ENCODE data around the gene ZNF467.

ZNF467 gene, protein sequence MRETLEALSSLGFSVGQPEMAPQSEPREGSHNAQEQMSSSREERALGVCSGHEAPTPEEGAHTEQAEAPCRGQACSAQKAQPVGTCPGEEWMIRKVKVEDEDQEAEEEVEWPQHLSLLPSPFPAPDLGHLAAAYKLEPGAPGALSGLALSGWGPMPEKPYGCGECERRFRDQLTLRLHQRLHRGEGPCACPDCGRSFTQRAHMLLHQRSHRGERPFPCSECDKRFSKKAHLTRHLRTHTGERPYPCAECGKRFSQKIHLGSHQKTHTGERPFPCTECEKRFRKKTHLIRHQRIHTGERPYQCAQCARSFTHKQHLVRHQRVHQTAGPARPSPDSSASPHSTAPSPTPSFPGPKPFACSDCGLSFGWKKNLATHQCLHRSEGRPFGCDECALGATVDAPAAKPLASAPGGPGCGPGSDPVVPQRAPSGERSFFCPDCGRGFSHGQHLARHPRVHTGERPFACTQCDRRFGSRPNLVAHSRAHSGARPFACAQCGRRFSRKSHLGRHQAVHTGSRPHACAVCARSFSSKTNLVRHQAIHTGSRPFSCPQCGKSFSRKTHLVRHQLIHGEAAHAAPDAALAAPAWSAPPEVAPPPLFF

GRCh38 chr7:149773446-149774236 lies at the start of gene ZNF467:
Gene ZNF467 (minus strand): TSS chr7:149773588. CDS start chr7:149771032, 2,556 bp downstream.
- DNase-seq: peak; percentile 57

DNA sequence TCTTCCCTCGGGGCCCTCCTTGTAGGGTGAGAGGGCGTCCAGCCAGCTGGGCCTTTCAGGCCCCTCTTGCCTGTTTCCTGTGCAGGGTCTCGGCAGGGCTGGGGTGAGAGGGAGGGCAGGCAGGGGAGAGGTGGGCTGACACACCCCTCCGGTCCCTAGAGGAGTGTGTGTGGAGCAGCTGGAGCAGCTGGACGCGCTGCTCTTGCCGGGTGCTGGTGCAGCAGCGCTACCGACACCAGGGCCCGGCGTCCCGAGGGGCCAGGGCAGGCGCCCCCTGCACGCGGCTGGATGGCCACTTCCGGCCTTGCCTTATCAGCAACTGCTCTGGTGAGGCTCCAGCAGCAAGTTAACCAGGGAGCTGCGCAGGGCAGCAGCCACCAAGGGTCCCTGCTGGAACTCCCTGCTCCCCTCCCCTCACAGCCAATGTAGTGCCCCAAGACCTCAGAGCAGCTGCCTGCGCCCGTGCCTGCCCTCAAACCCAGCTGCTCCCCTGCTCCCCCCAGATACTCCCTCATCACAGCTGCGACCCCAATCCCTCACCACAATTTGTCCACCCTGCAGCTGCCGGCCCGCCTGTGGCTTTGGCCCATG lies 49.1 kb upstream of the ZNF467 start:
- DNase-seq: no peak

- no peak for DNase-seq
Observed at GRCh38 chr7:149821191-149822148, 48.1 kb upstream of the ZNF467 start.

GRCh38 chr7:149820622-149821190 lies 47.3 kb upstream of the ZNF467 start:
- no peak for DNase-seq

- no peak for DNase-seq
Observed at GRCh38 chr7:149819961-149820340, 46.6 kb upstream of the ZNF467 start.

DNA sequence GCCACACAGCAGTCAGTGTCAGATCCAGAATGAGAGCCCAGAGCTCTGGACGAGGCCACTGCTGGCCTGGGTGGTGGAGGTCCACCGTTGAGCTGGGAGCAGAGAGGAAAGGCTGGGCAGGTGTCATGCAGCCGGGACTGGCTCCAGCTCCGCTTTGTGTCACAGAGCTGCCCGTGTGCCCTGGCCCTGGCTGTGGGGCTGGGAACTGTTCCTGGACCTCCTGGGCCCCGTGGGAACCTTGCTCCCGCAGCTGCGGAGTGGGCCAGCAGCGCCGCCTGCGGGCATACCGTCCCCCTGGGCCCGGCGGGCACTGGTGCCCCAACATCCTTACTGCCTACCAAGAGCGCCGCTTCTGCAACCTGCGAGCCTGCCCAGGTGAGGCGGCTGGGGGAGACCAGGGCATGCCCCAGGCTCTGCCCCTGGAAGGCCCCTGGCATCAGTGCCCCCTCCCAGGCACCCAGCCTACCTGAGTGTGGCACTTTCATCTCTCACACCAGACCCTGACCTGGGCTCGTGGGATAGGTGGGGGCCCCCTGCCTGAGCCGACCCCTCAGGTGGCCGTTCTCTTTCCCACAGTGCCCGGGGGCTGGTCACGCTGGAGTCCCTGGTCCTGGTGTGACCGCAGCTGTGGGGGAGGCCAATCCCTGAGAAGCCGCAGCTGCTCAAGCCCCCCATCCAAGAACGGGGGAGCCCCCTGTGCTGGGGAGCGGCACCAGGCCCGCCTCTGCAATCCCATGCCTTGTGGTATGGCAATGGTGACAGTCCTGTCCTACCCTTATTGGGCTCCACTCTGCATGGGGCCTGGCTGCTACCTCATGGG lies 46.0 kb upstream of the ZNF467 start:
- DNase-seq: no peak

DNA sequence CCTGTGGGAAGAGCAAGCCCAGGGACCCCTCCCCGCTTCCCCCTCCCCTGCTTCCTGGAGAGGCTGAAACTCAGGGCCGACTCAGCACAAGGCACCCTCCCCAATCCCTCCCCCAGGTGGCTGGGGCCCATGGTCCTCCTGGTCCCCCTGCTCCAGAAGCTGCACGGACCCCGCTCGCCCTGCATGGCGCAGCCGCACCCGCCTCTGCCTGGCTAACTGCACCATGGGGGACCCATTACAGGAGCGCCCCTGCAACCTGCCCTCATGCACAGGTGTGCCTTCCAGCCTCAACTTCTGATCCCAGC lies 45.1 kb upstream of the ZNF467 start:
- DNase-seq: no peak

- no peak for DNase-seq
Observed at GRCh38 chr7:149817836-149818535, 44.6 kb upstream of the ZNF467 start.

DNA sequence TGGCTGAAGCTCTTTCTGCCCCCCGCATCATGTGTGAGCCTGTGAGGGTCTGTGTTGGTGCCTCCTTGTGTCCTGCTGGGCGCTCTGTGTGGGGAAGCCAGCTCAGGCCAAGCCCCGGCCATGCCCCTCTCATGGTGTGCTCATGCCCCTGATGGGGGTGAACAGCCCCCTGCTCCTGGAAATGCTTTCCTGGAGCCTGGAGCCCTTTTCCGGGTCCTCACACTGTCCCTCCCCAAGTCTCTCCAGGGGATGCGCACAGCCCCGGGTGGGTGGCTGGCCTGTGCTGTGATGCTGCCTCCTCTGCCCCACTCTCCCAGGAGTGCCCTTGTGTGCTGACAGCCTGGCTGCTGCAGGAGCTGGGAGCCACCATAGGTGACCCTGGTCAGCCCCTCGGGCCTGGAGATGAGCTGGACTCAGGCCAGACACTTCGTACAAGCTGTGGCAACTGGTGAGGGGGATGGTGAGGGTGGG lies 43.9 kb upstream of the ZNF467 start:
- DNase-seq: no peak

GRCh38 chr7:149816794-149817193 lies 43.4 kb upstream of the ZNF467 start:
- DNase-seq: no peak

DNA sequence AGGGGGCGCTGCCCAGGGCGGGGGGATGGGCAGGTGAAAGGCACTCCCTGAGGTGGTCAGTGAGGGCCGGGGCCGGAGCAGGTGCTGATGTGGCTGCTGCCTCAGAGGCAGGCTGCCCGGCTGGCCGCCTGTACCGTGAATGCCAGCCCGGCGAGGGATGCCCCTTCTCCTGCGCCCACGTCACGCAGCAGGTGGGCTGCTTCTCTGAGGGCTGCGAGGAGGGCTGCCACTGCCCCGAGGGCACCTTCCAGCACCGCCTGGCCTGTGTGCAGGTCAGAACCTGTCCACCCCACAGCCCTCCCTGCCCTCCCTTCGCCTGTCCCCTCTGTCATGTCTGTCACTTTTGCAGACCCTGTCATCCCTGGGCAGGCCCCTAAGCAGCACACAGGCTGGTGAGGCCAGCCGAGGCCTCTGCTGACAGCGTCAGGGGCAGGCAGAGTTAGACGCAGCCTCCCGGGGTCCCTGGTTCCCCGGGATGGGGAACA lies 42.9 kb upstream of the ZNF467 start:
- no peak for DNase-seq

DNA sequence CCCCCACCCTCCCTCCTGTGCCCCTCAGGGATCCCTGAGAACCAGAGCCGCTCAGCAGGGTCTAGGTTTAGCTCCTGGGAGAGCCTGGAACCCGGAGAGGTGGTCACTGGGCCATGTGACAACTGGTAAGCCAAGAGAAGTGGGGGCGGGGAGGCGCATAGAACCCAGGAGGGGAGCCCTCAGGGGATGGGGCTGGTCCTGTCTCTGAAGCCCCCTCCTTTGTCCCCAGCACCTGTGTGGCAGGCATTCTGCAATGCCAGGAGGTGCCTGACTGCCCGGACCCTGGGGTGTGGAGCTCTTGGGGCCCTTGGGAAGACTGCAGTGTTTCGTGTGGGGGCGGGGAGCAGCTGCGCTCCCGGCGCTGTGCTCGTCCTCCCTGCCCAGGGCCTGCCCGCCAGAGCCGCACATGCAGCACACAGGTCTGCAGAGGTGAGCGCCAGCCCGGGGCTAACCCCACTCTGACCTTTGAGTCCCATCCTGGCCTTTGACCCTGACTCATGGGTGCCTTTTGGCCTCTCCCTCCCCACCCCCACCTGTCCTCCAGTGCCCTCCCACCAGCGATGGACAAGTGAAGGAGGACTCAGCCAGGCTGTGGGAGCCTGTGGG lies 42.4 kb upstream of the ZNF467 start:
- DNase-seq: no peak

DNA sequence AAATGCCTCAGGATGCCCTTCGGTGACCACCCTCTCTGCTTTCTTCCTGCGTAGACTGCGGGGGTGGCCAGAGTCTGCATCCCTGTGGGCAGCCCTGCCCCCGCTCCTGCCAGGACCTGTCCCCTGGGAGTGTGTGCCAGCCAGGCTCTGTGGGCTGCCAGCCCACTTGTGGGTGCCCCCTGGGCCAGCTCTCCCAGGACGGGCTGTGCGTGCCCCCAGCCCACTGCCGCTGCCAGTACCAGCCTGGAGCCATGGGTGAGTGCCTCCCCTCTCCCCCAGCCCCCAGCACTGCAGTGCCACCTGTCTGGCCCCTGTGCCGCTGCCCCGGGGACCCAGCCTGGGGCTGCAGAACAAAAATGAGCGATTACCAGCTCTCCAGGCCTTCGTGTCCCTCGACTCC lies 41.7 kb upstream of the ZNF467 start:
- no peak for DNase-seq

GRCh38 chr7:149814494-149814893 lies 41.1 kb upstream of the ZNF467 start:
- no peak for DNase-seq

DNA sequence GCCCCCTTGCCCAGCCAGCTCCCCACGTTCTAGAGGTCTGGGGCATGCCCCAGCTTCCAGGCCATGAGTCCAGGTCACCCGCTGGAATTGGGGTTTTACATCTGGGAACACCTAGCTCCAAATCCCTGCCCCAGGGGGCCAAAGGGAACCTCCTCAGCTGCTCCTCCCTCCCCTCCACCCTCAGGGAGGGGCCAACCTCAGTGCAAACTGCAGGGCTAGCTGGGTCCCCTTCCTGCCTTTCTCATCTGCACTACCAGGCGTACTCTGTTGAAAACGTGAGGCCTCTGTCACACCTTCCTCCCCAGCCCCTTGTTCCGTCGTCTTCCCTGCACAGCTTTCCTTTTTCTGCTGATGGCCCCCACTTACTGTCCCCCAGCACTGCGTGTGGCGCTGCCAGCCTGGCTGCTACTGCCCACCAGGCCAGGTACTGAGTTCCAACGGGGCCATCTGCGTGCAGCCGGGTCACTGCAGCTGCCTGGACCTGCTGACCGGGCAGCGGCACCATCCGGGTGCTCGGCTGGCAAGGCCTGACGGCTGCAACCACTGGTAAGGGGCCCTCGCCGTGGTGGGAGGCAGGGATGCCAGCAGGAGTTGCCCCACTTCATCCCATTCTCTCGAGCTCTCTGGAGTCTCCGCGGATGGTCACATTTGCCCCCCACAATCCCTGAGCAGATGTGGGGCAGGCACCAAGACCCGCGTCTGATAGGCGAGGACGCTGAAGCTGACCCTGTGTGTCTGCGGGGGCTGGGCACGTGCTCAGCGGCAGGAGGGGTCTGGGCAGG lies 40.1 kb upstream of the ZNF467 start:
- no peak for DNase-seq

DNA sequence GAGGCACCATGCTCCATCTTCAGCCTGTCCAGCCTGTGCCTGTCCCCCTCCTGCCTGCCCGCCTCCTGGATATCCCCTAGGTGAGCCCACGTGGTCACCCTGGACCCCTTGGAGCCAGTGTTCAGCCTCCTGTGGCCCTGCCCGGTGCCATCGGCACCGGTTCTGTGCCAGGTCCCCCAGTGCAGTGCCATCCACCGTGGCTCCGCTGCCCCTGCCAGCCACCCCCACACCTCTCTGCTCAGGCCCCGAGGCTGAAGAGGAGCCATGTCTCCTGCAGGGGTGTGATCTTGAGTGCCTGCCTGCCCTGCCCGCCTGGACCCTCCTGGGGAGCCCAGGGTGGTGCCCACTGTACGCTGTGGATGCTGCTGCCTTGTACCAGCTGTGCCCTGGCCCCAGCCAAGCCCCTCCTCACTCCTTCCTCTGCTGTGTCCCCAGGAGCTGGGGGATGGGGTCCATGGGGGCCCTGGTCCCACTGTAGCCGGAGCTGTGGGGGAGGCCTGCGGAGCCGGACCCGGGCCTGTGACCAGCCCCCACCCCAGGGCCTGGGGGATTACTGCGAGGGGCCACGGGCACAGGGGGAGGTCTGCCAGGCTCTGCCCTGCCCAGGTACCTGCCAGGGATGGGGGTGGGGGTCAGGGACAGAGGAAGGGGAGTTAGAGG lies 38.6 kb upstream of the ZNF467 start:
- DNase-seq: no peak

DNA sequence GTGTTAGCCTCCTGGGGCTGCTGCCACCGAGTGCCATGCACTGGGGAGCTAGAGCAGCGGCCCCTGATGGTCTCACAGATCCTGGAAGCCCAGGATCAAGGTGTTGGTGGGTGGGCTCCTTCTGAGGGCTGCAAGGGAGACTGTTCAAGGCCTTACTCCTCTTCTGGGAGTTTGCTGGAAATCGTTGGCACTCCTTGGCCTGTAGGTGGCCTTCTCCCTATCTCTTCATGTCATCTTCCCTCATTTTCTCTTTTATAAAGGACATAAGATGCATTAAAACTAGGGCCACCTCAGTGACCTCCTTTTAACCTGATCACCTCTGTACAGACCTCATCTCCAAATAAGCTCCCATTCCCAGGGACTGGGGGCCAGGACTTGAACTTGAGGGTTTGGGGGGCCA lies 37.8 kb upstream of the ZNF467 start:
- DNase-seq: no peak

DNA sequence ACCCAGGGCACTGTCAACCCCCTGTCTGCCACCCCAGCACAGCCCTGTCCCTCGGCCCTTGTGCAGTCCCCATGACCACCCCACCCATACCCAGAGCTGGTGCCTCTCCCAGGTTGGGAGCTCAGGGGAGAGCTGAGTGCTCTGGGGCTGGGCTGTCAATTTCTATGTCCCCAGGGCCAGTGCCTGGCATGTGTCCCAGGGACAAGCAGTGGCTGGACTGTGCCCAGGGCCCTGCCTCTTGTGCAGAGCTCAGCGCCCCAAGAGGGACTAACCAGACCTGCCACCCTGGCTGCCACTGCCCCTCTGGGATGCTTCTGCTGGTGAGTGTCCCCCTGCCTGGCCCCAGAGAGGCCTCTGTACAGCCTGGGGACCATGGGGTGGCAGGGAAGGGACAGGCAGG lies 35.8 kb upstream of the ZNF467 start:
- no peak for DNase-seq
